Nephron progenitor cell (in vitro differentiated cells): Measurements from ENCODE around the gene ZNF578.
A peak's percentile ranks its signal among the peaks of the same experiment; 100 is the strongest.
"Not testable (repeated sequence)": the region's sequence is repeated elsewhere in the genome, so short reads cannot be mapped to it uniquely, and the experiment has no call there.

ENCODE experiments used
- DNase-seq: peaks from one replicate; pipeline ENCODE4 v3.0.0; 2021
- H3K27ac Mint-ChIP-seq: 2 replicates; pipeline ENCODE4 v1.8.0; 2021; ENCODE audit warnings: mild to moderate bottlenecking, moderate library complexity, mixed read lengths
- H3K27me3 Mint-ChIP-seq: 2 replicates; pipeline ENCODE4 v1.8.0; 2021; ENCODE audit warnings: mild to moderate bottlenecking, low read depth, mixed read lengths; ENCODE audit not compliant: poor library complexity
- H3K36me3 Mint-ChIP-seq: 2 replicates; pipeline ENCODE4 v1.8.0; 2021; ENCODE audit warnings: low read depth, mixed read lengths
- H3K4me1 Mint-ChIP-seq: 2 replicates; pipeline ENCODE4 v1.8.0; 2021; ENCODE audit warnings: mixed read lengths
- H3K4me3 Mint-ChIP-seq: 2 replicates; pipeline ENCODE4 v1.8.0; 2021; ENCODE audit warnings: mild to moderate bottlenecking, moderate library complexity, mixed read lengths
- H3K9me3 Mint-ChIP-seq: 2 replicates; pipeline ENCODE4 v1.8.0; 2021; ENCODE audit warnings: mild to moderate bottlenecking, moderate library complexity, mixed read lengths
- TF ChIP-seq, protein P1 (sequence below): fragments of 200-600 bp; sonication (generic); IDR thresholded peaks from 2 replicates; pipeline ENCODE4 v1.5.0; 2021; ENCODE audit warnings: antibody characterized with exemption

ZNF578 gene

DNA sequence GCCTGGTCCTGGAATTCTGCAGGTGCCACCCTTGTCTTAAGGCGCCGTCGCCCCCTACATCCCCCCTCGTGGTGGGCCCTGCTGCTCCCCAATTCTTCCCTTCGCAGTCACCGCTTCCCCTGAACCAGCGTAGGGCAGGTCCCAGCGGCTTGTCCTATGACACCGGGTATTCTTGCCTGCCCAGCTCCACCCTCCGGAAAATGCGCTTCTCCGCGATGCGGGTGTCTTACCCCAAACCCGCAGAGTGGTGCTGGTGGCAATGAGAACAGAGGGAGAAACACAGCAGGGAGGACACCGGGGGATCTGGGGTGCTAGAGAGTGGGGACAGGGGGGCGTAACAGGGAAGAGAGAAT lies 83.1 kb downstream of the ZNF578 start:
- TF ChIP-seq, protein P1, sequence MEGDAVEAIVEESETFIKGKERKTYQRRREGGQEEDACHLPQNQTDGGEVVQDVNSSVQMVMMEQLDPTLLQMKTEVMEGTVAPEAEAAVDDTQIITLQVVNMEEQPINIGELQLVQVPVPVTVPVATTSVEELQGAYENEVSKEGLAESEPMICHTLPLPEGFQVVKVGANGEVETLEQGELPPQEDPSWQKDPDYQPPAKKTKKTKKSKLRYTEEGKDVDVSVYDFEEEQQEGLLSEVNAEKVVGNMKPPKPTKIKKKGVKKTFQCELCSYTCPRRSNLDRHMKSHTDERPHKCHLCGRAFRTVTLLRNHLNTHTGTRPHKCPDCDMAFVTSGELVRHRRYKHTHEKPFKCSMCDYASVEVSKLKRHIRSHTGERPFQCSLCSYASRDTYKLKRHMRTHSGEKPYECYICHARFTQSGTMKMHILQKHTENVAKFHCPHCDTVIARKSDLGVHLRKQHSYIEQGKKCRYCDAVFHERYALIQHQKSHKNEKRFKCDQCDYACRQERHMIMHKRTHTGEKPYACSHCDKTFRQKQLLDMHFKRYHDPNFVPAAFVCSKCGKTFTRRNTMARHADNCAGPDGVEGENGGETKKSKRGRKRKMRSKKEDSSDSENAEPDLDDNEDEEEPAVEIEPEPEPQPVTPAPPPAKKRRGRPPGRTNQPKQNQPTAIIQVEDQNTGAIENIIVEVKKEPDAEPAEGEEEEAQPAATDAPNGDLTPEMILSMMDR = no peak
- Mint-ChIP-seq H3K27me3 (peaks cover 11% of the 10 kb centered on the region), H3K27ac (no peak overlapping the region), H3K4me3 (peak overlapping the region; percentile 86), H3K36me3 (peaks cover 49% of the 10 kb centered on the region), H3K4me1 (peaks cover 21% of the 10 kb centered on the region), H3K9me3 (peaks cover 29% of the 10 kb centered on the region)
- no peak for DNase-seq

DNA sequence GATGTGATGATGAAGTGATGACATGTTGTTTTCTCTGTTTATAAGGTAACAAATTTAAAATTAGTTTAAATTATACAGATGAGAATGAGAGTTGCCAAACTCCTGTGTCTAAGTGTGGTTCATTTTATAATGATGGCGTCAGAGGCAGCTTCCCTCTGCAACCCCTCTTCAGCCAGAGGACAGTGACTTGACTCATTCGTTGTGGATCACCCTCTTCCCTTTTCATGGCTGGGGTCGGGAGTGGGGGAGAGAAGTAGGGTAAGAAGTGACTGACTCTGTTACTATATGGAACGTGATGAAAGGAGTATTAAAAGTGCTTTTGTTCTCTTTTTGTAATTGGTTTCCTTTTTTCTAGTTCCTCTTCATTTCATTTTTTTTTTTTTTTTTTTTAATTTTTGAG lies 85.5 kb downstream of the ZNF578 start:
- H3K27me3 Mint-ChIP-seq, DNase-seq, H3K4me3 Mint-ChIP-seq, H3K27ac Mint-ChIP-seq: not testable (repeated sequence)
- H3K36me3 Mint-ChIP-seq = peaks cover 53% of the 10 kb centered on the region
- peaks cover 29% of the 10 kb centered on the region for H3K9me3 Mint-ChIP-seq
- H3K4me1 Mint-ChIP-seq = peaks cover 21% of the 10 kb centered on the region

DNA sequence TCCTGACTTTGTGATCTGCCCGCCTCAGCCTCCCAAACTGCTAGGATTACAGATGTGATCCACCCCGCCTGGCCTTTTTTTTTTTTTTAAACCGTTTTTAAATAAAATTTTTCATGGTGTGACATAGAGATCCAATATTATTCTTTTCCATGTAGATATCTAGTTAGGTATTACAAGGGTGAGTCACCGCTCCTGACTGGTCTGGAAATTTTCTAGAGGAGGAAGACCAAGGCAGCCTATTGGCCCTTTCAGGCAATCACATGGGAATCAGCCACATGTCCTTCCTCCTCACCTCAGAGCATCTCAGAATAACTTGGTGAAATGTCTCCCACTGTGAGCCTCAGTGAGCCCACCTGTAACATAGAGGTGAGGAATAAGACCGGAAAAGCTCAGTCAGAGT lies 87.8 kb downstream of the ZNF578 start:
- H3K27me3 Mint-ChIP-seq, H3K4me1 Mint-ChIP-seq, H3K4me3 Mint-ChIP-seq, H3K27ac Mint-ChIP-seq, DNase-seq: not testable (repeated sequence)
- Mint-ChIP-seq H3K36me3 (peaks cover 56% of the 10 kb centered on the region), H3K9me3 (peaks cover 29% of the 10 kb centered on the region)

DNA sequence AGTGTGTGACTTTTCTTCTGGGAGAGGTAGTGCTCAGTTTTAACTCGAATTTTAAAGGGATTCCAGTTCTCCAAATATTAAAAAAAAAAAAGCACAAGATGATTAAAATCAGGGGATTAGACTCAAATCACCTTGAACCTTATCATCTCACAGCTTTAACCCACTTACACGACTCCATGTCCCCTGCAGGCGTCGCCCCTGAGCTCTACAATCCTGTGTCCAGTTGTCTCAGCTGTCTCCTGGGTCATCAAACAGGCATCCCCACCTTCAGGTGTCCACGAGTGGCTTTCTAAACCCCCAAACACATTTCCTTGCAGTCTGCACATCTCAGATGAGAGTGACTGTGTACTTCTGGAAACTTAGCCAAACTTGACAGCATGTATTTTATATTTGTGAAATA lies 88.3 kb downstream of the ZNF578 start:
- peaks cover 60% of the 10 kb centered on the region for H3K36me3 Mint-ChIP-seq
- peaks cover 6% of the 10 kb centered on the region for H3K27me3 Mint-ChIP-seq
- H3K9me3 Mint-ChIP-seq = peaks cover 28% of the 10 kb centered on the region
- H3K4me1 Mint-ChIP-seq = peaks cover 2% of the 10 kb centered on the region
- H3K4me3 Mint-ChIP-seq = no peak overlapping the region
- H3K27ac Mint-ChIP-seq = peak overlapping the region; percentile 39
- no peak for DNase-seq
- TF ChIP-seq, protein P1 = no peak

DNA sequence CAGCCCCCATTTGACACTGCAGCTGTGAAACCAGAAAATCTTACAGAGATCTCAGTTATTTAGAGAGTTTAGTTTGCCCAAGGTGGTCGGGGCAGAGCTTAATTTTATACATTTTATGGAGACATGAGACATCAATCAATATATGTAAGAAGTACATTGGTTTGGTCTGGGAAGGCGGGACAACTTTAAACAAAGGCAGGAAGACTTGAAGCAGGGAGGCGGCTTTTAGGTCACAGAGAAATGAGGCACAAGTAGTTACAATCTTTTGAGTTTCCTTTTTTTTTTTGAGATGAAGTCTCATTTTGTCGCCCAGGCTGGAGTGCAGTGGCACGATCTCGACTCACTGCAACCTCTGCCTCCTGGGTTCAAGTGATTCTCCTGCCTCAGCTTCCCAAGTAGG lies 89.2 kb downstream of the ZNF578 start:
- not testable (repeated sequence) for H3K4me1 Mint-ChIP-seq, DNase-seq, H3K27me3 Mint-ChIP-seq, H3K4me3 Mint-ChIP-seq
- Mint-ChIP-seq H3K27ac (peak overlapping the region; percentile 84), H3K36me3 (peaks cover 70% of the 10 kb centered on the region), H3K9me3 (peaks cover 23% of the 10 kb centered on the region)

DNA sequence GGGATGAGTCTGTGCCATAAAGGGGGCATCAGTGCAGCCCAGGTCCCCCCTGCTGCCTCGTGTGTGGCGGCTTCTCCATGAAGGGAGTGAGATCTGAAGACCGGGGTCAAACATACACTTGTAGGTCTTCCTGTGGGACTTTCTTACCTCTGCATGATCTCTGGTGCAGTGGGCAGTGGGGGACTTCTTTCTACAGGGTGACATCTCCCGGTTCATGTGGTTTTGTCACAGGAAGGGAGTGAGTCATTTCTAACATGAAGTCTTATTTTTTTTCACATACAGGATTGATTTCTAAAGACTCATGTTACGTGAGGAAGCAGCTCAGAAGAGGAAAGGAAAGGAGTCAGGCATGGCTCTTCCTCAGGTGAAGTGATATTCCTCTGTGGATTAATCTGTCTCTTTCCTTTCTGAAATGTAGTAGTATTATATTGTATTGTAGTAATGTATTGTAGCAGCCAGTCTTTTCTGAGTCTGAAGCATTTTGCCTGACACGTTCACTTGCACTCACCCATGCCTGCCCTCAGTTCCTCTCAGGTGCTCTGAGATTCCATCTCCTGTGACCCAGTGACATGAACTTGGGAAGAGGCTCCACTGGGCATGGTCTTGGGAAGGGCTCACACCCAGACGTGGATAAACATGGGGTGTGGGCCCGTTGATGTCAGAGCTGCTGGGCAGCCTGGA lies 89.8 kb downstream of the ZNF578 start:
- H3K4me1 Mint-ChIP-seq = no peaks in the 10 kb centered on the region
- no peak overlapping the region for H3K4me3 Mint-ChIP-seq
- peaks cover 28% of the 10 kb centered on the region for H3K9me3 Mint-ChIP-seq
- DNase-seq = no peak
- no peak overlapping the region for H3K27ac Mint-ChIP-seq
- TF ChIP-seq, protein P1 = no peak
- no peaks in the 10 kb centered on the region for H3K27me3 Mint-ChIP-seq
- H3K36me3 Mint-ChIP-seq = peaks cover 75% of the 10 kb centered on the region

DNA sequence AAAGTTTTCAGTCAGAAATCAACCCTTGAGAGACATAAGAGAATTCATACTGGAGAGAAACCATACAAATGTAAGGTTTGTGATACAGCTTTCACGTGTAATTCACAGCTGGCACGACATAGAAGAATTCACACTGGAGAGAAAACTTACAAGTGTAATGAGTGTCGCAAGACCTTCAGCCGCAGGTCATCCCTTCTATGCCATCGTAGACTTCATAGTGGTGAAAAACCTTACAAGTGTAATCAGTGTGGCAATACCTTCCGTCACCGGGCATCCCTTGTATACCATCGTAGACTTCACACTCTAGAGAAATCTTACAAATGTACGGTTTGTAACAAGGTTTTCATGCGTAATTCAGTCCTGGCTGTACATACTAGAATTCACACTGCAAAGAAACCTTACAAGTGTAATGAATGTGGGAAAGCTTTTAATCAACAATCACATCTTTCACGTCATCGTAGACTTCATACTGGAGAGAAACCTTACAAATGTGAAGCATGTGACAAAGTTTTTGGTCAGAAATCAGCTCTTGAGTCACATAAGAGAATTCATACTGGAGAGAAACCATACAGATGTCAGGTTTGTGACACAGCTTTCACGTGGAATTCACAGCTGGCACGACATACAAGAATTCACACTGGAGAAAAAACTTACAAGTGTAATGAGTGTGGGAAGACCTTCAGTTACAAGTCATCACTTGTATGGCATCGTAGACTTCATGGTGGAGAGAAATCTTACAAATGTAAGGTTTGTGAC lies 101.0 kb downstream of the ZNF578 start:
- Mint-ChIP-seq H3K36me3 (peaks cover 98% of the 10 kb centered on the region), H3K4me1 (no peaks in the 10 kb centered on the region), H3K4me3 (no peak overlapping the region), H3K27ac (no peak overlapping the region), H3K9me3 (peaks cover 98% of the 10 kb centered on the region), H3K27me3 (no peaks in the 10 kb centered on the region)
- no peak for DNase-seq
- TF ChIP-seq, protein P1 = no peak
